ENCODE results near the gene PLEKHG2. TPM values are rescaled to one million over a fixed set of nuclear protein-coding genes. Genes with fewer than 3 reads are reported as not detected.

The PLEKHG2 gene
- total and polyA plus RNA-seq, 7 experiments from 2014 or later, result 2.6 to 205 (median 21.7) TPM

- Mint-ChIP-seq H3K36me3 (peaks cover 10 to 43% (median 21%) of the 10 kb centered on the region in 5 donors), H3K4me3 (no peak overlapping the region), H3K27me3 (no peaks in the 10 kb centered on the region), H3K9me3 (no peaks in the 10 kb centered on the region), H3K4me1 (peaks cover 9 to 20% (median 13%) of the 10 kb centered on the region in 7 donors), H3K27ac (peak overlapping the region in 6 of 9 donors; percentile 31 to 83 (median 66))
- no peaks in the 10 kb centered on the region for H3K9me3 ChIP-seq (ENCODE audit: control insufficient read depth in 2 of 3, low read length in 3 of 3)
- ATAC-seq (no peak), DNase-seq (no peak)
- H3K36me3 ChIP-seq (ENCODE audit: control insufficient read depth in 2 of 3, insufficient read depth in 3 of 3, low read length in 3 of 3), result peaks cover 13 to 88% (median 22%) of the 10 kb centered on the region in 3 experiments
- CTCF ChIA-PET, result no interaction called here
- no peak overlapping the region for H3K27ac ChIP-seq (ENCODE audit: low read depth, low read length)
- H3K4me1 ChIP-seq (ENCODE audit: control insufficient read depth in 2 of 2, insufficient read depth in 2 of 2, low read length in 2 of 2), result peaks cover 10 to 11% of the 10 kb centered on the region in 2 donors
- intact Hi-C loops (cut with micrococcal nuclease), result no loop called here
- no peak overlapping the region for H3K4me3 ChIP-seq (ENCODE audit: low read length)
- H3K27me3 ChIP-seq (ENCODE audit: control insufficient read depth in 2 of 2, insufficient read depth in 2 of 2, low read length in 2 of 2), result no peaks in the 10 kb centered on the region
- POLR2A ChIA-PET, result interaction anchor here (1.1 kb wide), 1 partner anchor 60 kb away, joined by 3 read pairs; the partner anchor contains the start of gene SUPT5H
These were observed 26.6 kb upstream of the PLEKHG2 start for GRCh38 chr19:39385629-39386411.

- ATAC-seq (no peak), DNase-seq (no peak)
- intact Hi-C loops (cut with micrococcal nuclease), result no loop called here
- Histone ChIP-seq H3K9me3 (ENCODE audit: control insufficient read depth in 2 of 3, low read length in 3 of 3) (no peaks in the 10 kb centered on the region), H3K4me3 (ENCODE audit: low read length) (no peak overlapping the region), H3K27me3 (ENCODE audit: control insufficient read depth in 2 of 2, insufficient read depth in 2 of 2, low read length in 2 of 2) (no peaks in the 10 kb centered on the region), H3K36me3 (ENCODE audit: control insufficient read depth in 2 of 3, insufficient read depth in 3 of 3, low read length in 3 of 3) (peaks cover 13 to 81% (median 19%) of the 10 kb centered on the region in 3 experiments), H3K27ac (ENCODE audit: low read depth, low read length) (no peak overlapping the region), H3K4me1 (ENCODE audit: control insufficient read depth in 2 of 2, insufficient read depth in 2 of 2, low read length in 2 of 2) (peaks cover 10 to 11% of the 10 kb centered on the region in 2 donors)
- Mint-ChIP-seq H3K27ac (peak overlapping the region in 3 of 9 donors; percentile 19 to 53 (median 30)), H3K4me1 (peaks cover 12 to 27% (median 21%) of the 10 kb centered on the region in 7 donors), H3K27me3 (no peaks in the 10 kb centered on the region), H3K4me3 (no peak overlapping the region), H3K36me3 (peaks cover 10 to 40% (median 21%) of the 10 kb centered on the region in 5 donors), H3K9me3 (no peaks in the 10 kb centered on the region)
- POLR2A ChIA-PET, result no interaction called here
- CTCF ChIA-PET, result no interaction called here
These were observed 25.9 kb upstream of the PLEKHG2 start for GRCh38 chr19:39386557-39386956.

- Histone ChIP-seq H3K27me3 (ENCODE audit: control insufficient read depth in 2 of 2, insufficient read depth in 2 of 2, low read length in 2 of 2) (no peaks in the 10 kb centered on the region), H3K9me3 (ENCODE audit: control insufficient read depth in 2 of 3, low read length in 3 of 3) (no peaks in the 10 kb centered on the region), H3K4me1 (ENCODE audit: control insufficient read depth in 2 of 2, insufficient read depth in 2 of 2, low read length in 2 of 2) (peaks cover 16% of the 10 kb centered on the region in 2 donors), H3K36me3 (ENCODE audit: control insufficient read depth in 2 of 3, insufficient read depth in 3 of 3, low read length in 3 of 3) (peaks cover 16 to 65% (median 17%) of the 10 kb centered on the region in 3 experiments), H3K4me3 (ENCODE audit: low read length) (no peak overlapping the region), H3K27ac (ENCODE audit: low read depth, low read length) (peak overlapping the region; percentile 95)
- H3K27me3 Mint-ChIP-seq, result no peaks in the 10 kb centered on the region
- no peaks in the 10 kb centered on the region for H3K9me3 Mint-ChIP-seq
- peak overlapping the region in 6 of 10 donors; percentile 2 to 53 (median 34) for H3K4me3 Mint-ChIP-seq
- CTCF ChIA-PET, result interaction anchor here (1.1 kb wide), 1 partner anchor 9 kb away, joined by 4 read pairs; no protein-coding TSS in a partner anchor
- peak in 1 of 9 donors; percentile 7 for DNase-seq
- intact Hi-C loops (cut with micrococcal nuclease), result no loop called here
- POLR2A ChIA-PET, result interaction anchor here (1.3 to 4.3 kb wide), 3 partner anchors 19 to 146 kb away, joined by 3 to 54 read pairs (median 6); partner anchors contain the start of gene ZFP36
- ATAC-seq, result no peak
- peaks cover 21 to 45% (median 32%) of the 10 kb centered on the region in 7 donors for H3K4me1 Mint-ChIP-seq
- H3K36me3 Mint-ChIP-seq, result peaks cover 10 to 39% (median 25%) of the 10 kb centered on the region in 5 donors
- peak overlapping the region in 8 of 9 donors; percentile 23 to 100 (median 94) for H3K27ac Mint-ChIP-seq
These were observed 23.8 kb upstream of the PLEKHG2 start for GRCh38 chr19:39388657-39389056.

GRCh38 chr19:39389631-39390414 is 22.6 kb upstream of the PLEKHG2 start:
- peak overlapping the region; percentile 89 to 99 (median 96) for H3K4me3 Mint-ChIP-seq
- Histone ChIP-seq H3K27me3 (ENCODE audit: control insufficient read depth in 2 of 2, insufficient read depth in 2 of 2, low read length in 2 of 2) (no peaks in the 10 kb centered on the region), H3K36me3 (ENCODE audit: control insufficient read depth in 2 of 3, insufficient read depth in 3 of 3, low read length in 3 of 3) (peaks cover 20 to 60% (median 26%) of the 10 kb centered on the region in 3 experiments), H3K4me1 (ENCODE audit: control insufficient read depth in 2 of 2, insufficient read depth in 2 of 2, low read length in 2 of 2) (peaks cover 16% of the 10 kb centered on the region in 2 donors), H3K27ac (ENCODE audit: low read depth, low read length) (peak overlapping the region; percentile 95), H3K9me3 (ENCODE audit: control insufficient read depth in 2 of 3, low read length in 3 of 3) (no peaks in the 10 kb centered on the region), H3K4me3 (ENCODE audit: low read length) (peak overlapping the region; percentile 84)
- peaks cover 10 to 36% (median 27%) of the 10 kb centered on the region in 5 donors for H3K36me3 Mint-ChIP-seq
- peak in 1 of 9 donors; percentile 11 for DNase-seq
- H3K27me3 Mint-ChIP-seq, result no peaks in the 10 kb centered on the region
- ATAC-seq, result no peak
- ChIA-PET CTCF (interaction anchor here (0.6 to 1.1 kb wide), 2 partner anchors 8 to 55 kb away, joined by 3 to 4 read pairs; no protein-coding TSS in a partner anchor), POLR2A (interaction anchor here (0.6 to 4.3 kb wide), 9 partner anchors 12 to 145 kb away, joined by 3 to 54 read pairs (median 10); partner anchors contain the start of genes RPS16, SAMD4B, SUPT5H and ZFP36)
- H3K4me1 Mint-ChIP-seq, result peaks cover 21 to 50% (median 36%) of the 10 kb centered on the region in 7 donors
- no peaks in the 10 kb centered on the region for H3K9me3 Mint-ChIP-seq
- H3K27ac Mint-ChIP-seq, result peak overlapping the region; percentile 95 to 100 (median 99)
- intact Hi-C loops (cut with micrococcal nuclease), result loop anchor here (2.0 to 5.0 kb wide), 4 partner anchors 39 to 539 kb away; partner anchors contain the start of genes DYRK1B (in 1 of the 2) and EID2B (in 1 of the 2)

- Histone ChIP-seq H3K27ac (ENCODE audit: low read depth, low read length) (peak overlapping the region; percentile 95), H3K4me1 (ENCODE audit: control insufficient read depth in 2 of 2, insufficient read depth in 2 of 2, low read length in 2 of 2) (peaks cover 16% of the 10 kb centered on the region in 2 donors), H3K36me3 (ENCODE audit: control insufficient read depth in 2 of 3, insufficient read depth in 3 of 3, low read length in 3 of 3) (peaks cover 26 to 60% (median 30%) of the 10 kb centered on the region in 3 experiments), H3K27me3 (ENCODE audit: control insufficient read depth in 2 of 2, insufficient read depth in 2 of 2, low read length in 2 of 2) (no peaks in the 10 kb centered on the region), H3K4me3 (ENCODE audit: low read length) (peak overlapping the region; percentile 84), H3K9me3 (ENCODE audit: control insufficient read depth in 2 of 3, low read length in 3 of 3) (no peaks in the 10 kb centered on the region)
- peak overlapping the region; percentile 89 to 99 (median 96) for H3K4me3 Mint-ChIP-seq
- no peaks in the 10 kb centered on the region for H3K27me3 Mint-ChIP-seq
- DNase-seq, result peak in 1 of 9 donors; percentile 95
- intact Hi-C loops (cut with micrococcal nuclease), result loop anchor here (2.0 to 5.0 kb wide), 4 partner anchors 40 to 540 kb away; partner anchors contain the start of genes DYRK1B (in 1 of the 2) and EID2B (in 1 of the 2)
- no peak for ATAC-seq
- ChIA-PET POLR2A (interaction anchor here (0.6 to 4.3 kb wide), 11 partner anchors 11 to 90 kb away, joined by 3 to 54 read pairs (median 22); partner anchors contain the start of genes GMFG, PLEKHG2, RPS16 and SAMD4B), CTCF (interaction anchor here (0.6 to 2.0 kb wide), 4 partner anchors 11 to 83 kb away, joined by 3 to 16 read pairs (median 4); partner anchors contain the start of gene PLEKHG2)
- H3K4me1 Mint-ChIP-seq, result peaks cover 21 to 54% (median 38%) of the 10 kb centered on the region in 7 donors
- peaks cover 10 to 42% (median 32%) of the 10 kb centered on the region in 5 donors for H3K36me3 Mint-ChIP-seq
- no peaks in the 10 kb centered on the region for H3K9me3 Mint-ChIP-seq
- H3K27ac Mint-ChIP-seq, result peak overlapping the region; percentile 95 to 100 (median 99)
These were observed 22.1 kb upstream of the PLEKHG2 start for GRCh38 chr19:39390451-39390750.

Data from naive thymus-derived CD4-positive, alpha-beta T cell (primary cell).